HCT116 (cell line): ENCODE data around the gene RNF121. TPM values are rescaled to one million over a fixed set of nuclear protein-coding genes. Genes with fewer than 3 reads are reported as not detected.

Experiments
- ATAC-seq: fragments of 200-7000 bp; cut with Tn5 transposase; 2 replicates; pipeline ENCODE4 v1.9.1; 2020; ENCODE audit warnings: mild to moderate bottlenecking, moderate library complexity
- BruUV-seq: library from RNA; stranded (reverse); fragments of 400-500 nt; replicated peaks from 2 replicates; lab custom pipeline; 2021; lab: Mats Ljungman, UMichigan
- CTCF ChIA-PET: fragments of 300-600 bp; sonication (Branson Sonifier 250); formaldehyde crosslinking; loops from one replicate; lab custom pipeline; 2021; ENCODE audit warnings: antibody characterized with exemption; lab: Charles Lee
- POLR2A ChIA-PET: fragments of 300-600, 350-600 bp; sonication (Branson Sonifier 250); formaldehyde crosslinking; loops from one replicate; lab custom pipeline; 2021; ENCODE audit warnings: antibody characterized with exemption; lab: Charles Lee
- RAD21 ChIA-PET, 2 experiments: fragments of 300-600 bp; sonication (Branson Sonifier 250); formaldehyde crosslinking; loops; one replicate each; lab custom pipeline; 2023; ENCODE audit warnings: low total read pairs in 2 of 2; ENCODE audit not compliant: uncharacterized antibody in 2 of 2, unreplicated experiment in 2 of 2, low non-redundant PET in 1 of 2; lab: Charles Lee
- DNase-seq: peaks from one replicate; pipeline ENCODE4 v3.0.0-alpha.2; 2010; ENCODE audit warnings: low read depth, low spot score
- H2AFZ ChIP-seq: fragments of 200-600 bp; shearing (Covaris generic), sonication (generic); 2 replicates; pipeline ENCODE4 v1.6.1; 2017; ENCODE audit warnings: low read depth, mixed run types, mixed read lengths, antibody characterized with exemption, low read length; ENCODE audit not compliant: poor library complexity, severe bottlenecking
- H3K27ac ChIP-seq: 2 replicates; pipeline ENCODE4 v1.5.1; 2012; ENCODE audit warnings: low read depth, low read length
- H3K27me3 ChIP-seq: fragments of 200-600 bp; sonication (generic); 2 replicates; pipeline ENCODE4 v1.6.1; 2016; ENCODE audit warnings: mixed run types, low read length, mixed read lengths; ENCODE audit not compliant: insufficient read depth
- H3K36me3 ChIP-seq, 2 experiments: fragments of 200-500 bp in 1 of 2; fragments of 200-600 bp in 1 of 2; sonication (Bioruptor generic) in 1 of 2; sonication (generic) in 1 of 2; 2 replicates each; pipeline versions ENCODE4 v1.5.1 to v1.6.1; 2014 to 2016; ENCODE audit warnings: low read length in 2 of 2, inconsistent platforms in 1 of 2, mixed read lengths in 1 of 2, mixed run types in 1 of 2; ENCODE audit not compliant: insufficient read depth in 2 of 2, control insufficient read depth in 1 of 2
- H3K4me1 ChIP-seq, 2 experiments: fragments of 200-600 bp in 1 of 2; sonication (generic) in 1 of 2; 2 replicates each; pipeline versions ENCODE4 v1.5.1 to v1.6.1; 2012 to 2017; ENCODE audit warnings: low read length in 2 of 2, inconsistent platforms in 1 of 2, mild to moderate bottlenecking in 1 of 2, mixed read lengths in 1 of 2, mixed run types in 1 of 2, moderate library complexity in 1 of 2; ENCODE audit not compliant: insufficient read depth in 2 of 2, control insufficient read depth in 1 of 2
- H3K4me2 ChIP-seq: fragments of 200-600 bp; sonication (generic); 2 replicates; pipeline ENCODE4 v1.6.1; 2017; ENCODE audit warnings: mixed run types, low read length, mixed read lengths
- H3K4me3 ChIP-seq, 2 experiments: fragments of 200-600 bp in 1 of 2; sonication (generic) in 1 of 2; replicated peaks in 1 of 2; 2 replicates each; pipeline ENCODE4 v1.5.1; 2011 to 2016; ENCODE audit warnings: low read length in 2 of 2, control low read depth in 1 of 2, low read depth in 1 of 2, mild to moderate bottlenecking in 1 of 2, mixed read lengths in 1 of 2, mixed run types in 1 of 2
- H3K79me2 ChIP-seq: fragments of 200-600 bp; sonication (generic); 2 replicates; pipeline ENCODE4 v1.6.1; 2017; ENCODE audit warnings: mild to moderate bottlenecking, mixed run types, low read length, moderate library complexity, mixed read lengths; ENCODE audit not compliant: insufficient read depth
- H3K9ac ChIP-seq: fragments of 200-600 bp; sonication (generic); 2 replicates; pipeline ENCODE4 v1.6.1; 2016; ENCODE audit warnings: low read length, mixed read lengths
- H3K9me2 ChIP-seq: fragments of 200-600 bp; sonication (generic), shearing (Covaris generic); 2 replicates; pipeline ENCODE4 v1.6.1; 2017; ENCODE audit warnings: mixed run types, mild to moderate bottlenecking, moderate library complexity; ENCODE audit not compliant: insufficient read depth
- H3K9me3 ChIP-seq, 2 experiments: fragments of 200-500 bp in 1 of 2; fragments of 200-600 bp in 1 of 2; sonication (Bioruptor generic) in 1 of 2; sonication (generic) in 1 of 2; 2 replicates each; pipeline ENCODE4 v1.6.1; 2014 to 2017; ENCODE audit warnings: low read length in 2 of 2, mixed read lengths in 2 of 2, inconsistent platforms in 1 of 2, low read depth in 1 of 2, mild to moderate bottlenecking in 1 of 2, mixed run types in 1 of 2, moderate library complexity in 1 of 2; ENCODE audit not compliant: control insufficient read depth in 1 of 2, insufficient read depth in 1 of 2
- H4K20me1 ChIP-seq: fragments of 200-600 bp; sonication (generic), shearing (Covaris generic); 2 replicates; pipeline ENCODE4 v1.6.1; 2017; ENCODE audit warnings: mixed run types, mild to moderate bottlenecking, moderate library complexity; ENCODE audit not compliant: insufficient read depth
- CBX3 ChIP-seq: IDR thresholded peaks from 2 replicates; pipeline ENCODE4 v1.6.1; 2012; ENCODE audit warnings: low read depth
- CEBPB ChIP-seq: IDR thresholded peaks from 2 replicates; pipeline ENCODE4 v1.6.1; 2012; ENCODE audit warnings: low read depth
- CTCF ChIP-seq, 3 experiments: fragments of 200-600 bp in 1 of 3; sonication (generic) in 1 of 3; IDR thresholded peaks in 2 of 3; conservative IDR thresholded peaks in 1 of 3; 2 replicates each; pipeline ENCODE4 v1.5.1; 2012 to 2017; ENCODE audit warnings: low read depth in 2 of 3, low read length in 2 of 3, antibody characterized with exemption in 1 of 3, borderline replicate concordance in 1 of 3, control low read depth in 1 of 3, mild to moderate bottlenecking in 1 of 3, mixed read lengths in 1 of 3, mixed run types in 1 of 3, moderate library complexity in 1 of 3; ENCODE audit not compliant: insufficient read depth in 1 of 3
- EGR1 ChIP-seq: IDR thresholded peaks from 2 replicates; pipeline ENCODE4 v1.6.1; 2012; ENCODE audit warnings: low read depth
- EZH2 ChIP-seq: fragments of 200-600 bp; sonication (generic); IDR thresholded peaks from 2 replicates; pipeline ENCODE4 v1.6.1; 2017; ENCODE audit warnings: antibody characterized with exemption, mixed run types
- EZH2phosphoT487 ChIP-seq: fragments of 200-600 bp; IDR thresholded peaks from 2 replicates; pipeline ENCODE4 v1.6.1; 2018; ENCODE audit warnings: antibody characterized with exemption, borderline replicate concordance
- FOSL1 ChIP-seq: IDR thresholded peaks from 2 replicates; pipeline ENCODE4 v1.6.1; 2012; ENCODE audit warnings: low read depth
- JUND ChIP-seq: IDR thresholded peaks from 2 replicates; pipeline ENCODE4 v1.6.1; 2012
- MAX ChIP-seq: IDR thresholded peaks from 2 replicates; pipeline ENCODE4 v1.6.1; 2012
- SIN3A ChIP-seq: IDR thresholded peaks from 2 replicates; pipeline ENCODE4 v1.6.1; 2012; ENCODE audit warnings: low read depth
- SP1 ChIP-seq: IDR thresholded peaks from 2 replicates; pipeline ENCODE4 v1.6.1; 2012; ENCODE audit warnings: low read depth
- TCF7L2 ChIP-seq: IDR thresholded peaks from 2 replicates; pipeline ENCODE4 v1.7.0; 2011; ENCODE audit warnings: borderline replicate concordance, inconsistent platforms; ENCODE audit not compliant: insufficient read depth, insufficient read length; ENCODE audit errors: extremely low read depth
- ZBTB33 ChIP-seq: IDR thresholded peaks from 2 replicates; pipeline ENCODE4 v1.6.1; 2011; ENCODE audit warnings: mild to moderate bottlenecking, low read length, moderate library complexity; ENCODE audit not compliant: insufficient replicate concordance; ENCODE audit errors: extremely low read depth
- ZFX ChIP-seq: fragments of 450-650 bp; IDR thresholded peaks from 2 replicates; pipeline ENCODE4 v1.6.1; 2017
- ZNF274 ChIP-seq: fragments of 200-500 bp; sonication (Bioruptor generic); IDR thresholded peaks from 2 replicates; pipeline ENCODE4 v1.6.1; 2014; ENCODE audit warnings: mild to moderate bottlenecking, low read depth, low read length, inconsistent platforms
- intact Hi-C: fragments of 100-400 bp; cut with micrococcal nuclease; formaldehyde crosslinking; loops from 2 replicates; pipeline ENCODE4 v1.10.0; 2022
- total RNA-seq: library from RNA; stranded (reverse); gene quantifications from one replicate; pipeline ENCODE4 v1.2.1, GENCODE V29; 2021; ENCODE audit not compliant: unreplicated experiment

Gene RNF121
- total RNA-seq, 1 experiment from 2014 or later = 24.5 TPM

- CTCF ChIA-PET = no interaction called here
- intact Hi-C loops = no loop called here
- POLR2A ChIA-PET = no interaction called here
- Histone ChIP-seq H3K9ac (no peak overlapping the region), H4K20me1 (no peaks in the 10 kb centered on the region; the same call in 1 of the 2 replicates), H3K4me2 (no peak overlapping the region), H3K9me3 (no peaks in the 10 kb centered on the region), H3K4me1 (peaks cover 4 to 9% of the 10 kb centered on the region in 2 experiments; a peak in 3 of 4 replicates), H3K27ac (no peak overlapping the region), H3K36me3 (no peaks in the 10 kb centered on the region; a peak in 1 of 4 replicates), H3K79me2 (peaks cover 69% of the 10 kb centered on the region), H2AFZ (no peak overlapping the region), H3K9me2 (no peaks in the 10 kb centered on the region), H3K4me3 (no peak overlapping the region), H3K27me3 (no peaks in the 10 kb centered on the region)
- DNase-seq (no peak), ATAC-seq (no peak)
- no TSS peak for BruUV-seq
- RAD21 ChIA-PET = no interaction called here
- TF ChIP-seq EZH2 (no peak), SP1 (no peak), MAX (no peak), CBX3 (no peak), ZNF274 (no peak), EZH2phosphoT487 (no peak), SIN3A (no peak), JUND (no peak), ZBTB33 (no peak), CTCF (IDR thresholded peaks at IDR 0.05 in 2 of 3, conservative IDR thresholded peaks at IDR 0.05 in 1 of 3; ENCODE audit: borderline replicate concordance in 1 of 3, insufficient read depth in 1 of 3, low read depth in 2 of 3, low read length in 2 of 3) (no peak), CEBPB (no peak), TCF7L2 (no peak), EGR1 (no peak), ZFX (no peak), FOSL1 (no peak)
Observed at GRCh38 chr11:71946144-71946571, 17.3 kb downstream of the RNF121 start.
